Calu3 (cell line): Measurements from ENCODE around the gene LMBRD2. TPM values are rescaled to one million over a fixed set of nuclear protein-coding genes. Genes with fewer than 3 reads are reported as not detected.
A peak's percentile ranks its signal among the peaks of the same experiment; 100 is the strongest.

Experiments
- BruUV-seq: library from RNA; stranded (reverse); fragments of 400-500 nt; replicated peaks from 2 replicates; lab custom pipeline; 2021; lab: Mats Ljungman, UMichigan
- CTCF ChIA-PET: fragments of 300-600 bp; sonication (Branson Sonifier 250); formaldehyde crosslinking; loops from one replicate; lab custom pipeline; 2022; ENCODE audit warnings: antibody characterized with exemption; lab: Charles Lee
- DNase-seq: peaks from one replicate; pipeline ENCODE4 v3.0.0; 2022
- H3K27ac Mint-ChIP-seq: one replicate; pipeline ENCODE4 v1.8.0; 2022; ENCODE audit warnings: mixed read lengths; ENCODE audit not compliant: unreplicated experiment
- H3K27me3 Mint-ChIP-seq: one replicate; pipeline ENCODE4 v1.8.0; 2022; ENCODE audit warnings: mixed read lengths; ENCODE audit not compliant: unreplicated experiment
- H3K36me3 Mint-ChIP-seq: one replicate; pipeline ENCODE4 v1.8.0; 2022; ENCODE audit warnings: mild to moderate bottlenecking, moderate library complexity, mixed read lengths; ENCODE audit not compliant: insufficient read depth, unreplicated experiment
- H3K4me1 Mint-ChIP-seq: one replicate; pipeline ENCODE4 v1.8.0; 2022; ENCODE audit warnings: mild to moderate bottlenecking, low read depth, mixed read lengths; ENCODE audit not compliant: unreplicated experiment
- H3K4me3 Mint-ChIP-seq: one replicate; pipeline ENCODE4 v1.8.0; 2022; ENCODE audit warnings: mild to moderate bottlenecking, low read depth, moderate library complexity, mixed read lengths; ENCODE audit not compliant: unreplicated experiment
- H3K9me3 Mint-ChIP-seq: one replicate; pipeline ENCODE4 v1.8.0; 2022; ENCODE audit warnings: low read depth, mixed read lengths; ENCODE audit not compliant: unreplicated experiment
- CTCF ChIP-seq: fragments of 200-600 bp; IDR thresholded peaks from one replicate; pipeline ENCODE4 v1.8.0; 2022; ENCODE audit warnings: antibody characterized with exemption; ENCODE audit not compliant: unreplicated experiment
- intact Hi-C: fragments of 100-400 bp; cut with micrococcal nuclease; formaldehyde crosslinking; loops from one replicate; pipeline ENCODE4 v1.10.0; 2022; ENCODE audit not compliant: unreplicated experiment
- total RNA-seq: library from RNA; stranded (reverse); gene quantifications from 2 replicates; pipeline ENCODE4 v1.2.3, GENCODE V29; 2022

LMBRD2 gene
- total RNA-seq, 1 experiment from 2014 or later = 12.1 TPM

DNA sequence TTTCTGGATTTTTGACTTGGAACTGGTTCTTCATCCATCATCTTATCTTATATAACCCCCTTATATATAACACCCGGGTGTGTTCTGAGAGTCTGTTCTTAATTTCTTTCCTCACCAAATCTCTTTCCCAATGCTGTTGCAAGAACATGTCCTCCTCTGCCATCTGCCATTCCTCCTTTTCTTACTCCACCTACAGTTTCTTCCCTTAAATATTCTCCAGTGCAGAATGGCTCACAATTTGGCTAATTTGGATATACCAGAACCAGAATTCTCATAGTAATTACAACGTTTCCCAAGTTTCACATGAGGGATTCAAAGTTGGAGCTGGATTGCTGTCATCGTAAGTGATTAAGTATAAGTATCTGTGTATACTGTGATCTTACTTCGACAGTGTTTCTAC is 28.3 kb upstream of the LMBRD2 start:
- no TSS peak for BruUV-seq
- no peak overlapping the region for H3K27ac Mint-ChIP-seq
- TF ChIP-seq CTCF = no peak
- no peaks in the 10 kb centered on the region for H3K9me3 Mint-ChIP-seq
- no peak for DNase-seq
- no peaks in the 10 kb centered on the region for H3K4me1 Mint-ChIP-seq
- H3K27me3 Mint-ChIP-seq = no peaks in the 10 kb centered on the region
- intact Hi-C loops = loop anchor here (2.0 to 5.0 kb wide), 2 partner anchors 217 to 517 kb away; no protein-coding TSS in a partner anchor
- no peak overlapping the region for H3K4me3 Mint-ChIP-seq
- no peaks in the 10 kb centered on the region for H3K36me3 Mint-ChIP-seq
- CTCF ChIA-PET = no interaction called here

GRCh38 chr5:36178524-36178890 is 26.8 kb upstream of the LMBRD2 start:
- no peak for TF ChIP-seq CTCF
- intact Hi-C loops = loop anchor here (1.0 to 5.0 kb wide), 3 partner anchors 127 to 518 kb away; no protein-coding TSS in a partner anchor
- Mint-ChIP-seq H3K27me3 (no peaks in the 10 kb centered on the region), H3K4me1 (no peaks in the 10 kb centered on the region), H3K9me3 (no peaks in the 10 kb centered on the region), H3K27ac (no peak overlapping the region), H3K4me3 (no peak overlapping the region), H3K36me3 (no peaks in the 10 kb centered on the region)
- no peak for DNase-seq
- CTCF ChIA-PET = interaction anchor here (0.6 to 1.2 kb wide), 7 partner anchors 15 to 517 kb away, joined by 3 to 9 read pairs (median 4); partner anchors contain the start of gene NADK2
- BruUV-seq = no TSS peak

DNA sequence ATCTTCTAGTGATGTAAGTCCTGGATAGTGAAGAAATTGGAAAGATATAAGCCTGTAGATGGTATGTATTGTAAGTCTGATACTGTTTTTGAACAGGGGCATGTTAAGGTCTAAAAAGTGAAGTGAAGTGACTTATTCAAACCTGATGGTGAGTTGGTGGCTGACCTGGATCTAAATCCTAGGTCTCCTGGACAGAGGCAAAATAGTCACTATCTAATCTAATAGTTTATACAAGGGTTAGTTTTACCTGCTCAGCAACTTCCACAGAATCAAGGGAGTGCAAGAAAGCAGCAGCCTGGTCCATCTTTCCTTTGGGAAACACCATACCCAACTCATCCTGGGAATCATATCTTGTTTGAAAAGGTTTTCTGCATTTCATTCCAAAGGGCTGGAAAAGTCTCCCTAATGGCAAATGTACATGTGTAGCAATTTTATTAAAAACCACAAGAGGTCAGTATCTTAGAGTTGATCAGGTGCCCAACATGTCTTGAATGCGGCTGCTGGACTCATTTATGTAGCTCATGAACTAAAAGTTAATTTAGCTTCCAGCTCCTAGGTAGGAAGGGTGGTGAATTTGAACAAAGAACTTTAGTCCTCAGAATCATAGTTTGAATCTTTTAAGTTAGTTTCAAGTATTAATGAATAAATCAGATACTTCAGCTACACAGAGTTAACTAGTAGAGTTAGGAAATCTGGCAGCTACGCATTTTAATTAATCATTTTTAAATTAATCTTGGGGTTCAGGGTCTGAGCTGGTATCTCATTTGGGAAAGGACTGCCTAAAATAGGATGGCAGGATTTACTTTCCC is 26.2 kb upstream of the LMBRD2 start:
- intact Hi-C loops = loop anchor here (1.0 to 5.0 kb wide), 3 partner anchors 127 to 519 kb away; no protein-coding TSS in a partner anchor
- no peaks in the 10 kb centered on the region for H3K27me3 Mint-ChIP-seq
- no peak overlapping the region for H3K4me3 Mint-ChIP-seq
- H3K27ac Mint-ChIP-seq = no peak overlapping the region
- TF ChIP-seq CTCF = peak; percentile 18
- H3K9me3 Mint-ChIP-seq = no peaks in the 10 kb centered on the region
- CTCF ChIA-PET = interaction anchor here (0.6 to 1.2 kb wide), 8 partner anchors 15 to 518 kb away, joined by 3 to 9 read pairs (median 4); partner anchors contain the start of gene NADK2
- no peak for DNase-seq
- no peaks in the 10 kb centered on the region for H3K4me1 Mint-ChIP-seq
- no peaks in the 10 kb centered on the region for H3K36me3 Mint-ChIP-seq
- no TSS peak for BruUV-seq

DNA sequence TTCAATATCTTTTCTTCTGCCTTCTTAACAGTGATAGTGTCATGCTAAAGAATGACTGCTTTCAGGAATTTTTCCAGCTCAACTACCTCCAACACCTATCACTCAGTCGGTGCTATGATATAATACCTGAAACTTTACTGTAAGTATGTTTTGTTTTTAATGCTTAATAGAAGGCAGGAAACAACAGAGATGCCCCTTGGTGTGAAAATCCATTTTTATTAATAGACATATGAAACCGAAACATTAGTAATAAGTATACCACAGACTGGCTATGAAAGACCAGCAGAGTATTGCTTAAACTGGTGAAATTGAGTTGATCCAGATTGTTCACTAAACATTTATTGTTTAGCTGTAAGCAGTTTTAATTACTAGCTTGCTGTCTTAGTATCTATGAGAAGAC is 25.5 kb upstream of the LMBRD2 start:
- intact Hi-C loops = loop anchor here (5.0 kb wide), 1 partner anchor 220 kb away; no protein-coding TSS in a partner anchor
- Mint-ChIP-seq H3K4me3 (no peak overlapping the region), H3K9me3 (no peaks in the 10 kb centered on the region), H3K36me3 (no peaks in the 10 kb centered on the region), H3K27ac (no peak overlapping the region), H3K27me3 (no peaks in the 10 kb centered on the region), H3K4me1 (no peaks in the 10 kb centered on the region)
- no TSS peak for BruUV-seq
- CTCF ChIA-PET = interaction anchor here (0.7 kb wide), 1 partner anchor 325 kb away, joined by 3 read pairs; no protein-coding TSS in a partner anchor
- TF ChIP-seq CTCF = no peak
- no peak for DNase-seq
